HUES48 (cell line): ENCODE data around the gene NUDT22.
"Not testable (repeated sequence)": the region's sequence is repeated elsewhere in the genome, so short reads cannot be mapped to it uniquely, and the experiment has no call there.

ENCODE experiments used
- H3K27ac ChIP-seq: one replicate; pipeline ENCODE4 v1.7.0; 2013; ENCODE audit warnings: low read depth, low read length, inconsistent platforms
- H3K27me3 ChIP-seq: 2 replicates; pipeline ENCODE4 v1.6.1; 2013; ENCODE audit warnings: mild to moderate bottlenecking, low read length; ENCODE audit not compliant: control insufficient read depth, insufficient read depth
- H3K36me3 ChIP-seq: 2 replicates; pipeline ENCODE4 v1.6.1; 2013; ENCODE audit warnings: low read length; ENCODE audit not compliant: control insufficient read depth, insufficient read depth
- H3K4me1 ChIP-seq: 2 replicates; pipeline ENCODE4 v1.6.1; 2013; ENCODE audit warnings: mild to moderate bottlenecking, low read length; ENCODE audit not compliant: control insufficient read depth, insufficient read depth
- H3K4me3 ChIP-seq: 2 replicates; pipeline ENCODE4 v1.5.1; 2013; ENCODE audit warnings: mild to moderate bottlenecking, low read depth, low read length
- H3K9ac ChIP-seq: 2 replicates; pipeline ENCODE4 v1.6.1; 2013; ENCODE audit warnings: mild to moderate bottlenecking, low read depth, low read length, moderate library complexity
- H3K9me3 ChIP-seq: 2 replicates; pipeline ENCODE4 v1.6.1; 2013; ENCODE audit warnings: low read length; ENCODE audit not compliant: control insufficient read depth, insufficient read depth

The NUDT22 gene

GRCh38 chr11:64245797-64246620 lies 19.9 kb downstream of the NUDT22 start:
- Histone ChIP-seq H3K9ac (peak overlapping the region; percentile 81), H3K27ac (peak overlapping the region; percentile 86), H3K27me3 (no peaks in the 10 kb centered on the region), H3K4me1 (peaks cover 34% of the 10 kb centered on the region), H3K4me3 (peak overlapping the region; percentile 93), H3K36me3 (peaks cover 16% of the 10 kb centered on the region), H3K9me3 (no peaks in the 10 kb centered on the region)

GRCh38 chr11:64246621-64246870 lies 20.5 kb downstream of the NUDT22 start:
- peaks cover 34% of the 10 kb centered on the region for H3K4me1 ChIP-seq
- not testable (repeated sequence) for H3K27me3 ChIP-seq, H3K9me3 ChIP-seq
- H3K27ac ChIP-seq = peak overlapping the region; percentile 86
- peaks cover 16% of the 10 kb centered on the region for H3K36me3 ChIP-seq
- H3K9ac ChIP-seq = peak overlapping the region; percentile 81; the same call in 1 of the 2 replicates
- peak overlapping the region; percentile 93; the same call in 1 of the 2 replicates for H3K4me3 ChIP-seq

GRCh38 chr11:64246871-64247728 lies 21.0 kb downstream of the NUDT22 start, which contains the start of gene PPP1R14B:
PPP1R14B (minus strand) TSS chr11:64246943; CDS start chr11:64246673, 270 bp downstream.
- Histone ChIP-seq H3K4me3 (peak within 1 kb of the TSS; percentile 93), H3K4me1 (peaks cover 34% of the 10 kb centered on the region), H3K27me3 (no peaks in the 10 kb centered on the region), H3K36me3 (peaks cover 16% of the 10 kb centered on the region), H3K9ac (peak within 1 kb of the TSS; percentile 81), H3K27ac (peak within 1 kb of the TSS; percentile 94), H3K9me3 (no peaks in the 10 kb centered on the region)

GRCh38 chr11:64247729-64248531 lies 21.9 kb downstream of the NUDT22 start:
- no peaks in the 10 kb centered on the region for H3K27me3 ChIP-seq
- H3K9me3 ChIP-seq = no peaks in the 10 kb centered on the region
- H3K36me3 ChIP-seq = peaks cover 16% of the 10 kb centered on the region
- H3K27ac ChIP-seq = peak overlapping the region; percentile 94
- H3K9ac ChIP-seq = no peak overlapping the region
- H3K4me1 ChIP-seq = peaks cover 36% of the 10 kb centered on the region
- peak overlapping the region; percentile 69 for H3K4me3 ChIP-seq

- Histone ChIP-seq H3K27ac (peak overlapping the region; percentile 94), H3K9ac (no peak overlapping the region), H3K4me3 (0 out of 2 replicates have a peak overlapping the region, but pooled peaks have one; percentile 3), H3K27me3 (no peaks in the 10 kb centered on the region), H3K9me3 (no peaks in the 10 kb centered on the region), H3K36me3 (peaks cover 13% of the 10 kb centered on the region), H3K4me1 (peaks cover 42% of the 10 kb centered on the region)
Measured at GRCh38 chr11:64248578-64248977, 22.5 kb downstream of the NUDT22 start.

GRCh38 chr11:64249038-64249437 lies 23.0 kb downstream of the NUDT22 start:
- Histone ChIP-seq H3K9ac (no peak overlapping the region), H3K4me3 (0 out of 2 replicates have a peak overlapping the region, but pooled peaks have one; percentile 3), H3K9me3 (no peaks in the 10 kb centered on the region), H3K4me1 (peaks cover 42% of the 10 kb centered on the region), H3K27ac (peak overlapping the region; percentile 94), H3K36me3 (peaks cover 9% of the 10 kb centered on the region), H3K27me3 (no peaks in the 10 kb centered on the region)

- Histone ChIP-seq H3K27me3 (no peaks in the 10 kb centered on the region), H3K9me3 (no peaks in the 10 kb centered on the region), H3K36me3 (peaks cover 11% of the 10 kb centered on the region), H3K27ac (peak overlapping the region; percentile 94), H3K4me3 (peak overlapping the region; percentile 27; the same call in 1 of the 2 replicates), H3K9ac (no peak overlapping the region), H3K4me1 (peaks cover 42% of the 10 kb centered on the region)
Measured at GRCh38 chr11:64249563-64250414, 23.7 kb downstream of the NUDT22 start.

GRCh38 chr11:64250415-64251015 lies 24.4 kb downstream of the NUDT22 start:
- Histone ChIP-seq H3K9me3 (no peaks in the 10 kb centered on the region), H3K9ac (peak overlapping the region; percentile 60; the same call in 1 of the 2 replicates), H3K4me1 (peaks cover 42% of the 10 kb centered on the region), H3K4me3 (peak overlapping the region; percentile 84), H3K36me3 (peaks cover 16% of the 10 kb centered on the region), H3K27me3 (no peaks in the 10 kb centered on the region), H3K27ac (peak overlapping the region; percentile 94)

GRCh38 chr11:64251016-64251752 lies 25.1 kb downstream of the NUDT22 start, which contains the start of gene PLCB3:
PLCB3 (plus strand) TSS chr11:64251530; CDS start chr11:64251650, 120 bp downstream.
- no peaks in the 10 kb centered on the region for H3K9me3 ChIP-seq
- H3K27me3 ChIP-seq = no peaks in the 10 kb centered on the region
- H3K27ac ChIP-seq = peak within 1 kb of the TSS; percentile 94
- peak within 1 kb of the TSS; percentile 84 for H3K4me3 ChIP-seq
- peaks cover 42% of the 10 kb centered on the region for H3K4me1 ChIP-seq
- H3K9ac ChIP-seq = peak within 1 kb of the TSS; percentile 60
- peaks cover 23% of the 10 kb centered on the region for H3K36me3 ChIP-seq
